NB4 (cell line): ENCODE data around the gene POLA1.

Experiments used
- POLR2A ChIP-seq: IDR thresholded peaks from 2 replicates; pipeline ENCODE4 v1.6.1; 2011; ENCODE audit warnings: mild to moderate bottlenecking; ENCODE audit not compliant: insufficient read length; ENCODE audit errors: extremely low read depth
- TF ChIP-seq, protein P1 (sequence below): IDR thresholded peaks from one replicate; pipeline ENCODE4 v1.5.1; 2012; ENCODE audit warnings: low read depth, low read length

GRCh38 chrX:24782011-24782410, 88.3 kb downstream of the POLA1 start:
- TF ChIP-seq, protein P1, sequence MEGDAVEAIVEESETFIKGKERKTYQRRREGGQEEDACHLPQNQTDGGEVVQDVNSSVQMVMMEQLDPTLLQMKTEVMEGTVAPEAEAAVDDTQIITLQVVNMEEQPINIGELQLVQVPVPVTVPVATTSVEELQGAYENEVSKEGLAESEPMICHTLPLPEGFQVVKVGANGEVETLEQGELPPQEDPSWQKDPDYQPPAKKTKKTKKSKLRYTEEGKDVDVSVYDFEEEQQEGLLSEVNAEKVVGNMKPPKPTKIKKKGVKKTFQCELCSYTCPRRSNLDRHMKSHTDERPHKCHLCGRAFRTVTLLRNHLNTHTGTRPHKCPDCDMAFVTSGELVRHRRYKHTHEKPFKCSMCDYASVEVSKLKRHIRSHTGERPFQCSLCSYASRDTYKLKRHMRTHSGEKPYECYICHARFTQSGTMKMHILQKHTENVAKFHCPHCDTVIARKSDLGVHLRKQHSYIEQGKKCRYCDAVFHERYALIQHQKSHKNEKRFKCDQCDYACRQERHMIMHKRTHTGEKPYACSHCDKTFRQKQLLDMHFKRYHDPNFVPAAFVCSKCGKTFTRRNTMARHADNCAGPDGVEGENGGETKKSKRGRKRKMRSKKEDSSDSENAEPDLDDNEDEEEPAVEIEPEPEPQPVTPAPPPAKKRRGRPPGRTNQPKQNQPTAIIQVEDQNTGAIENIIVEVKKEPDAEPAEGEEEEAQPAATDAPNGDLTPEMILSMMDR, result no peak
- no peak for TF ChIP-seq POLR2A
